Liver (tissue), 9 donors: ENCODE data around the gene PRDM2. TPM values are rescaled to one million over a fixed set of nuclear protein-coding genes. Genes with fewer than 3 reads are reported as not detected.

Experiments used
- DNase-seq: peaks from one replicate; pipeline ENCODE4 v3.0.0-alpha.2; 2017; ENCODE audit warnings: low spot score
- H3K27ac ChIP-seq, 2 donors: one replicate each; pipeline ENCODE4 v1.7.0; 2013; ENCODE audit warnings: inconsistent platforms in 2 of 2, low read length in 2 of 2, control low read depth in 1 of 2, low read depth in 1 of 2, mild to moderate bottlenecking in 1 of 2
- H3K27me3 ChIP-seq, 4 donors: one replicate each; pipeline versions ENCODE4 v1.6.1 to v1.7.0; 2013; ENCODE audit warnings: low read length in 3 of 4, inconsistent platforms in 1 of 4, mild to moderate bottlenecking in 1 of 4, moderate library complexity in 1 of 4; ENCODE audit not compliant: control insufficient read depth in 4 of 4, insufficient read depth in 4 of 4
- H3K36me3 ChIP-seq, 4 donors: one replicate each; pipeline versions ENCODE4 v1.6.1 to v1.7.0; 2013; ENCODE audit warnings: low read length in 3 of 4, mild to moderate bottlenecking in 3 of 4, low read depth in 1 of 4, moderate library complexity in 1 of 4; ENCODE audit not compliant: control insufficient read depth in 4 of 4, insufficient read depth in 3 of 4
- H3K4me1 ChIP-seq, 4 donors: one replicate each; pipeline versions ENCODE4 v1.6.1 to v1.7.0; 2013; ENCODE audit warnings: low read length in 3 of 4, mild to moderate bottlenecking in 3 of 4, moderate library complexity in 1 of 4; ENCODE audit not compliant: control insufficient read depth in 4 of 4, insufficient read depth in 4 of 4
- H3K4me3 ChIP-seq, 3 donors: one replicate each; pipeline versions ENCODE4 v1.6.1 to v1.7.0; 2013; ENCODE audit warnings: low read length in 3 of 3, control low read depth in 1 of 3, low read depth in 1 of 3, mild to moderate bottlenecking in 1 of 3
- H3K9ac ChIP-seq, 2 donors: one replicate each; pipeline ENCODE4 v1.7.0; 2013; ENCODE audit warnings: low read length in 2 of 2, mild to moderate bottlenecking in 2 of 2, moderate library complexity in 2 of 2, control low read depth in 1 of 2, low read depth in 1 of 2
- H3K9me3 ChIP-seq, 4 donors: one replicate each; pipeline versions ENCODE4 v1.6.1 to v1.7.0; 2013; ENCODE audit warnings: low read length in 3 of 4; ENCODE audit not compliant: control insufficient read depth in 4 of 4
- ATF3 ChIP-seq: IDR thresholded peaks from 2 replicates; pipeline ENCODE4 v1.6.1; 2016; ENCODE audit warnings: antibody characterized with exemption
- CTCF ChIP-seq: fragments of 150-350 bp; IDR thresholded peaks from 2 replicates; pipeline ENCODE4 v1.5.1; 2017; ENCODE audit warnings: improper control_type of control experiment, low read depth, low read length; ENCODE audit not compliant: missing input control
- EGR1 ChIP-seq, 2 donors: IDR thresholded peaks; 2 replicates each; pipeline ENCODE4 v1.6.1; 2016 to 2018; ENCODE audit warnings: antibody characterized with exemption in 2 of 2, low read depth in 2 of 2
- FOXA1 ChIP-seq: IDR thresholded peaks from 2 replicates; pipeline ENCODE4 v1.6.1; 2016; ENCODE audit warnings: antibody characterized with exemption
- FOXA2 ChIP-seq: IDR thresholded peaks from 2 replicates; pipeline ENCODE4 v1.6.1; 2016; ENCODE audit warnings: antibody characterized with exemption
- GABPA ChIP-seq, 2 donors: IDR thresholded peaks in 1 of 2; conservative IDR thresholded peaks in 1 of 2; 2 replicates each; pipeline ENCODE4 v1.6.1; 2016; ENCODE audit warnings: antibody characterized with exemption in 2 of 2, mild to moderate bottlenecking in 1 of 2, moderate library complexity in 1 of 2
- HNF4A ChIP-seq, 2 donors: conservative IDR thresholded peaks; 2 replicates each; pipeline ENCODE4 v1.6.1; 2016; ENCODE audit warnings: antibody characterized with exemption in 2 of 2, mild to moderate bottlenecking in 2 of 2
- HNF4G ChIP-seq: IDR thresholded peaks from 2 replicates; pipeline ENCODE4 v1.6.1; 2016; ENCODE audit warnings: antibody characterized with exemption
- JUND ChIP-seq, 2 donors: IDR thresholded peaks; 2 replicates each; pipeline ENCODE4 v1.6.1; 2016; ENCODE audit warnings: antibody characterized with exemption in 2 of 2
- NR2F2 ChIP-seq: IDR thresholded peaks from 2 replicates; pipeline ENCODE4 v1.6.1; 2016; ENCODE audit warnings: antibody characterized with exemption
- RAD21 ChIP-seq, 2 donors: IDR thresholded peaks; 2 replicates each; pipeline ENCODE4 v1.6.1; 2016; ENCODE audit warnings: antibody characterized with exemption in 2 of 2, mild to moderate bottlenecking in 2 of 2
- REST ChIP-seq: IDR thresholded peaks from 2 replicates; pipeline ENCODE4 v1.6.1; 2016; ENCODE audit warnings: antibody characterized with exemption, mild to moderate bottlenecking
- RXRA ChIP-seq, 2 donors: IDR thresholded peaks; 2 replicates each; pipeline ENCODE4 v1.6.1; 2017 to 2018; ENCODE audit warnings: antibody characterized with exemption in 2 of 2, mild to moderate bottlenecking in 1 of 2
- SP1 ChIP-seq: IDR thresholded peaks from 2 replicates; pipeline ENCODE4 v1.6.1; 2018; ENCODE audit warnings: antibody characterized with exemption, mild to moderate bottlenecking
- TAF1 ChIP-seq: conservative IDR thresholded peaks from 2 replicates; pipeline ENCODE4 v1.6.1; 2016; ENCODE audit warnings: antibody characterized with exemption, mild to moderate bottlenecking
- YY1 ChIP-seq: IDR thresholded peaks from 2 replicates; pipeline ENCODE4 v1.6.1; 2016; ENCODE audit warnings: antibody characterized with exemption, mild to moderate bottlenecking
- ZBTB33 ChIP-seq: IDR thresholded peaks from 2 replicates; pipeline ENCODE4 v1.6.1; 2016; ENCODE audit warnings: antibody characterized with exemption
- WGBS: extraction: QIAGEN DNeasy Blood & Tissue Kit; methylation state at CpG from one replicate; pipeline ENCODE4 v1.1.7; 2013; 5-methylcytosine and 5-hydroxymethylcytosine counted together
- polyA plus RNA-seq, 2 donors: library from polyadenylated mRNA; stranded (reverse) in 1 of 2; unstranded in 1 of 2; fragments of 200-250 nt in 1 of 2; fragments of >200 nt in 1 of 2; fragmentation: Nextera tagmentation in 1 of 2; extraction: Ambion mirVana in 1 of 2; gene quantifications; one replicate each; pipeline versions ENCODE4 v1.2.1 to v1.2.3, GENCODE V29; 2013 to 2015
- total RNA-seq, 2 donors: library from RNA; depleted of rRNA; stranded (reverse); fragments of >200 nt; gene quantifications; one replicate each; pipeline ENCODE4 v1.2.3, GENCODE V29; 2014
- donor health status: healthy.
- donor health status: healthy.
- donor health status: healthy.
- donor health status: healthy.
- donor health status: healthy.

The PRDM2 gene
- total and polyA plus RNA-seq, 4 donors: 4.5 to 13.9 (median 7.9) TPM

- H3K36me3 ChIP-seq: peaks cover 0 to 4% (median 0%) of the 10 kb centered on the region in 4 donors
- no peak overlapping the region for H3K4me3 ChIP-seq
- H3K4me1 ChIP-seq: peaks cover 4 to 34% (median 15%) of the 10 kb centered on the region in 4 donors
- DNase-seq: no peak
- H3K9me3 ChIP-seq: no peaks in the 10 kb centered on the region
- TF ChIP-seq JUND (IDR thresholded peaks at IDR 0.05) (no peak), CTCF (no peak), HNF4A (conservative IDR thresholded peaks at IDR 0.05) (no peak), FOXA2 (no peak), RAD21 (IDR thresholded peaks at IDR 0.05) (no peak), YY1 (no peak), ZBTB33 (no peak), FOXA1 (no peak), EGR1 (IDR thresholded peaks at IDR 0.05; ENCODE audit: low read depth in 2 of 2) (no peak), TAF1 (no peak), GABPA (IDR thresholded peaks at IDR 0.05 in 1 of 2, conservative IDR thresholded peaks at IDR 0.05 in 1 of 2) (no peak), NR2F2 (no peak), RXRA (IDR thresholded peaks at IDR 0.05) (no peak)
- H3K27me3 ChIP-seq: no peaks in the 10 kb centered on the region
- no peak overlapping the region for H3K27ac ChIP-seq
- 93% methylated on average over 6 of the region's 6 CpGs for WGBS
- no peak overlapping the region for H3K9ac ChIP-seq
Observed at GRCh38 chr1:13752852-13753251, 52.9 kb downstream of the PRDM2 start.

GRCh38 chr1:13753636-13754402 is 53.8 kb downstream of the PRDM2 start:
- Histone ChIP-seq H3K4me1 (peaks cover 4 to 26% (median 12%) of the 10 kb centered on the region in 4 donors), H3K4me3 (no peak overlapping the region), H3K27ac (no peak overlapping the region), H3K36me3 (peaks cover 0 to 4% (median 0%) of the 10 kb centered on the region in 4 donors), H3K27me3 (no peaks in the 10 kb centered on the region), H3K9me3 (no peaks in the 10 kb centered on the region), H3K9ac (no peak overlapping the region)
- DNase-seq: no peak
- TF ChIP-seq HNF4G: no peak
- TF ChIP-seq REST: no peak
- TF ChIP-seq ZBTB33: no peak
- TF ChIP-seq ATF3: no peak
- TF ChIP-seq HNF4A (conservative IDR thresholded peaks at IDR 0.05): no peak
- TF ChIP-seq SP1: no peak
- TF ChIP-seq CTCF: no peak
- no peak for TF ChIP-seq EGR1 (IDR thresholded peaks at IDR 0.05; ENCODE audit: low read depth in 2 of 2)
- TF ChIP-seq NR2F2: no peak
- TF ChIP-seq YY1: no peak
- 90% methylated on average over 5 of the region's 5 CpGs for WGBS
